Vagina (tissue), 2 donors: ENCODE results near the gene CAPRIN1.

Experiments
- CTCF ChIP-seq, 3 experiments: fragments of 450-650 bp in 2 of 3; fragments of 200-600 bp in 1 of 3; sonication (generic) in 1 of 3; IDR thresholded peaks; one replicate each; pipeline ENCODE4 v1.5.1; 2017 to 2019; ENCODE audit warnings: antibody characterized with exemption in 3 of 3, mild to moderate bottlenecking in 2 of 3, moderate library complexity in 2 of 3
- POLR2AphosphoS5 ChIP-seq, 2 donors: sonication (generic); formaldehyde crosslinking; IDR thresholded peaks; one replicate each; pipeline ENCODE4 v1.9.0; 2017; ENCODE audit warnings: antibody characterized with exemption in 2 of 2, mild to moderate bottlenecking in 2 of 2, low read depth in 1 of 2; ENCODE audit not compliant: insufficient read depth in 1 of 2

DNA sequence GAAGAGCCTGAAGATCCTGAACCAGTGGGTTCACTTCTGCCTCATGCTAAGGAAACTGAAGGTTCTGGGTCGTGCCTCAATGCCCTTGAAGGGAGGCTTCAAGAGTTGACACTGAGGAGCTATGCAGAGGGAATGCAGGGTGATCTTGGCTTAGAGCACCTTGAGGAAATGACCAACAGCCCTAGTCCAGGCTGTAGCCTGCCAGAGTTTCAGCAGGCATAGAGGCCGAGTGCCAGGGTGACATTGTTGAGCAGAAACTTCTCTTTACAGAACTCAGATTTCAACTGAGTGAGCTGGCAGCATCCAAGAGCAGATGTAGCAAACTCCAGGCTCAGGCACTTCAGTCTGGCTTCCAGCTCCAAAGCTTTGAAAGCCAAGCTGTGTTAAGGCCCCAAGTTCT, 23.1 kb upstream of the CAPRIN1 start:
- TF ChIP-seq POLR2AphosphoS5 (IDR thresholded peaks at IDR 0.05; ENCODE audit: insufficient read depth in 1 of 2, low read depth in 1 of 2) (no peak), CTCF (IDR thresholded peaks at IDR 0.05) (no peak)
